ENCODE data around the gene GALNT1. TPM values are rescaled to one million over a fixed set of nuclear protein-coding genes. Genes with fewer than 3 reads are reported as not detected.
A peak's percentile ranks its signal among the peaks of the same experiment; 100 is the strongest.

The GALNT1 gene
- total and polyA plus RNA-seq, 9 of the 15 experiments (the other 6 are each of a cell fraction or from before 2014, with no cell fraction given): 14.4 to 54.1 (median 36.6) TPM

GRCh38 chr18:35707674-35708073 is 126.1 kb downstream of the GALNT1 start:
- Histone ChIP-seq H3K9me3 (replicated peaks; ENCODE audit: control insufficient read depth, insufficient read depth, low read depth, low read length) (no peaks in the 10 kb centered on the region), H3K36me3 (ENCODE audit: control insufficient read depth, insufficient read depth, low read length) (peaks cover 4% of the 10 kb centered on the region; the same call in 2 of the 3 replicates), H3K27ac (ENCODE audit: extremely low read depth, low read depth, low read length) (no peak overlapping the region), H3K9me1 (ENCODE audit: control insufficient read depth, insufficient read depth, low read length) (no peaks in the 10 kb centered on the region), H3K4me1 (replicated peaks in 1 of 2; ENCODE audit: control insufficient read depth in 2 of 2, insufficient read depth in 2 of 2, low read length in 2 of 2) (no peaks in the 10 kb centered on the region), H3K4me2 (ENCODE audit: insufficient read depth, low read length) (no peak overlapping the region), H2AFZ (ENCODE audit: low read depth, low read length) (no peak overlapping the region), H4K20me1 (replicated peaks; ENCODE audit: control insufficient read depth, insufficient read depth, low read length) (no peaks in the 10 kb centered on the region), H3K79me2 (ENCODE audit: control insufficient read depth, insufficient read depth, low read length) (no peaks in the 10 kb centered on the region), H3K4me3 (no peak overlapping the region), H3K9ac (ENCODE audit: insufficient read depth in 1 of 2, low read depth in 2 of 2, low read length in 2 of 2) (no peak overlapping the region), H3K27me3 (ENCODE audit: control insufficient read depth in 2 of 2, insufficient read depth in 2 of 2, low read length in 2 of 2) (no peaks in the 10 kb centered on the region)
- ChIA-PET POLR2A (no interaction called here), CTCF (ENCODE audit: low intra/inter-chr PET ratio) (interaction anchor here (0.7 kb wide), 1 partner anchor 170 kb away, joined by 3 read pairs; no protein-coding TSS in a partner anchor)
- FAIRE-seq: no peak
- intact Hi-C loops (cut with micrococcal nuclease): no loop called here
- TF ChIP-seq MCM5 (IDR thresholded peaks at IDR 0.05; ENCODE audit: low read depth): no peak
- TF ChIP-seq C11orf30 (IDR thresholded peaks at IDR 0.05; ENCODE audit: low read depth): no peak
- no peak for TF ChIP-seq MCM2 (IDR thresholded peaks at IDR 0.05; ENCODE audit: low read depth)
- TF ChIP-seq CEBPB (tag; IDR thresholded peaks at IDR 0.05): no peak
- no peak for TF ChIP-seq NEUROD1 (IDR thresholded peaks at IDR 0.05; ENCODE audit: borderline replicate concordance, low read depth, low read length, partially characterized antibody)
- ATAC-seq: no peak
- 86% methylated on average over 6 of the region's 6 CpGs for WGBS (ENCODE audit: insufficient coverage, low coverage, missing lambda C conversion rate)
- in situ Hi-C loops (cut with MboI): no loop called here
- no TSS peak for BruUV-seq (replicated peaks)
- no peak for DNase-seq (ENCODE audit: extremely low read depth in 1 of 4, low spot score in 3 of 4)

GRCh38 chr18:35710581-35710980 is 129.0 kb downstream of the GALNT1 start:
- TF ChIP-seq KDM1A (IDR thresholded peaks at IDR 0.05) (peak in 1 of 2 experiments; percentile 33; a peak in 1 of 4 replicates), NFIX (CRISPR knock-in tag; IDR thresholded peaks at IDR 0.05; ENCODE audit: low read depth) (no peak)
- ChIA-PET POLR2A (no interaction called here), CTCF (ENCODE audit: low intra/inter-chr PET ratio) (no interaction called here)
- Histone ChIP-seq H3K4me2 (ENCODE audit: insufficient read depth, low read length) (no peak overlapping the region), H3K36me3 (ENCODE audit: control insufficient read depth, insufficient read depth, low read length) (peaks cover 4% of the 10 kb centered on the region; the same call in 2 of the 3 replicates), H3K9me1 (ENCODE audit: control insufficient read depth, insufficient read depth, low read length) (no peaks in the 10 kb centered on the region), H3K27ac (ENCODE audit: extremely low read depth, low read depth, low read length) (no peak overlapping the region), H4K20me1 (replicated peaks; ENCODE audit: control insufficient read depth, insufficient read depth, low read length) (no peaks in the 10 kb centered on the region), H3K4me3 (no peak overlapping the region), H3K27me3 (ENCODE audit: control insufficient read depth in 2 of 2, insufficient read depth in 2 of 2, low read length in 2 of 2) (no peaks in the 10 kb centered on the region), H3K79me2 (ENCODE audit: control insufficient read depth, insufficient read depth, low read length) (no peaks in the 10 kb centered on the region), H3K9me3 (replicated peaks; ENCODE audit: control insufficient read depth, insufficient read depth, low read depth, low read length) (no peaks in the 10 kb centered on the region), H3K9ac (ENCODE audit: insufficient read depth in 1 of 2, low read depth in 2 of 2, low read length in 2 of 2) (no peak overlapping the region), H2AFZ (ENCODE audit: low read depth, low read length) (no peak overlapping the region), H3K4me1 (replicated peaks in 1 of 2; ENCODE audit: control insufficient read depth in 2 of 2, insufficient read depth in 2 of 2, low read length in 2 of 2) (no peaks in the 10 kb centered on the region)
- no peak for FAIRE-seq
- in situ Hi-C loops (cut with MboI) (no loop called here), intact Hi-C loops (cut with micrococcal nuclease) (no loop called here)
- ATAC-seq: no peak
- DNase-seq (ENCODE audit: extremely low read depth in 1 of 4, low spot score in 3 of 4): no peak
- no TSS peak for BruUV-seq (replicated peaks)
- WGBS (ENCODE audit: insufficient coverage, low coverage, missing lambda C conversion rate): 73% methylated on average over 2 of the region's 2 CpGs

Data from K562 (cell line).